GM12878 (cell line): Measurements from ENCODE around the gene SEMA4D.

Experiments used
- BHLHE40 ChIP-seq, 2 experiments: fragments of 450-650 bp in 1 of 2; IDR thresholded peaks; 2 replicates each; pipeline ENCODE4 v1.6.1; 2011 to 2017; ENCODE audit warnings: low read depth in 2 of 2, borderline replicate concordance in 1 of 2, improper control_type of control experiment in 1 of 2, low read length in 1 of 2, mild to moderate bottlenecking in 1 of 2
- CBX5 ChIP-seq: sonication (generic); IDR thresholded peaks from 2 replicates; pipeline ENCODE4 v1.6.1; 2016; ENCODE audit warnings: low read depth, moderate library complexity, mild to moderate bottlenecking, inconsistent platforms
- CTCF ChIP-seq, 3 experiments: IDR thresholded peaks in 2 of 3; conservative IDR thresholded peaks in 1 of 3; 2 replicates each; pipeline ENCODE4 v1.5.1; 2011; ENCODE audit warnings: low read depth in 3 of 3, low read length in 3 of 3, mild to moderate bottlenecking in 3 of 3, control low read depth in 2 of 3, moderate library complexity in 2 of 3, inconsistent platforms in 1 of 3, mixed read lengths in 1 of 3; ENCODE audit not compliant: control insufficient read depth in 2 of 3, insufficient read depth in 1 of 3; ENCODE audit errors: extremely low read depth in 1 of 3
- DPF2 ChIP-seq: fragments of 450-650 bp; IDR thresholded peaks from 2 replicates; pipeline ENCODE4 v1.6.1; 2017; ENCODE audit warnings: mild to moderate bottlenecking
- EP300 ChIP-seq, 2 experiments: fragments of 150-350 bp in 1 of 2; IDR thresholded peaks; 2 replicates each; pipeline ENCODE4 v1.6.1; 2011 to 2012; ENCODE audit warnings: low read depth in 2 of 2, low read length in 2 of 2, borderline replicate concordance in 1 of 2, improper control_type of control experiment in 1 of 2, inconsistent platforms in 1 of 2; ENCODE audit not compliant: control insufficient read depth in 1 of 2
- MAX ChIP-seq: IDR thresholded peaks from 2 replicates; pipeline ENCODE4 v1.6.1; 2012; ENCODE audit warnings: low read depth, low read length, improper control_type of control experiment
- POLR2A ChIP-seq: IDR thresholded peaks from 2 replicates; pipeline ENCODE4 v1.6.1; 2011; ENCODE audit warnings: low read depth, mild to moderate bottlenecking, low read length
- POLR2AphosphoS5 ChIP-seq: IDR thresholded peaks from 2 replicates; pipeline ENCODE4 v1.6.1; 2011; ENCODE audit warnings: mild to moderate bottlenecking, low read length, inconsistent platforms
- RCOR1 ChIP-seq: conservative IDR thresholded peaks from 2 replicates; pipeline ENCODE4 v1.6.1; 2012; ENCODE audit warnings: low read depth, low read length, improper control_type of control experiment
- REST ChIP-seq: IDR thresholded peaks from 2 replicates; pipeline ENCODE4 v1.6.1; 2012; ENCODE audit warnings: mild to moderate bottlenecking, low read depth, low read length
- TBL1XR1 ChIP-seq: IDR thresholded peaks from 2 replicates; pipeline ENCODE4 v1.6.1; 2012; ENCODE audit warnings: low read depth, low read length, improper control_type of control experiment

GRCh38 chr9:89539374-89539773, 41.5 kb upstream of the SEMA4D start:
- no peak for TF ChIP-seq MAX
- TF ChIP-seq RCOR1 = no peak
- no peak for TF ChIP-seq POLR2A
- TF ChIP-seq TBL1XR1 = no peak
- TF ChIP-seq POLR2AphosphoS5 = no peak
- no peak for TF ChIP-seq EP300 (IDR thresholded peaks at IDR 0.05; ENCODE audit: borderline replicate concordance in 1 of 2, control insufficient read depth in 1 of 2, low read depth in 2 of 2, low read length in 2 of 2)
- TF ChIP-seq CTCF (IDR thresholded peaks at IDR 0.05 in 2 of 3, conservative IDR thresholded peaks at IDR 0.05 in 1 of 3; ENCODE audit: control insufficient read depth in 2 of 3, extremely low read depth in 1 of 3, insufficient read depth in 1 of 3, low read depth in 3 of 3, low read length in 3 of 3) = no peak
- TF ChIP-seq CBX5 = no peak
- TF ChIP-seq BHLHE40 (IDR thresholded peaks at IDR 0.05; ENCODE audit: borderline replicate concordance in 1 of 2, low read depth in 2 of 2, low read length in 1 of 2) = no peak
- TF ChIP-seq DPF2 = no peak
- TF ChIP-seq REST = no peak
